Calu3 (cell line): ENCODE data around the gene LCNL1. TPM values are rescaled to one million over a fixed set of nuclear protein-coding genes. Genes with fewer than 3 reads are reported as not detected.

Source experiments
- BruUV-seq: library from RNA; stranded (reverse); fragments of 400-500 nt; replicated peaks from 2 replicates; lab custom pipeline; 2021; lab: Mats Ljungman, UMichigan
- CTCF ChIA-PET: fragments of 300-600 bp; sonication (Branson Sonifier 250); formaldehyde crosslinking; loops from one replicate; lab custom pipeline; 2022; ENCODE audit warnings: antibody characterized with exemption; lab: Charles Lee
- DNase-seq: peaks from one replicate; pipeline ENCODE4 v3.0.0; 2022
- H3K27ac Mint-ChIP-seq: one replicate; pipeline ENCODE4 v1.8.0; 2022; ENCODE audit warnings: mixed read lengths; ENCODE audit not compliant: unreplicated experiment
- H3K27me3 Mint-ChIP-seq: one replicate; pipeline ENCODE4 v1.8.0; 2022; ENCODE audit warnings: mixed read lengths; ENCODE audit not compliant: unreplicated experiment
- H3K36me3 Mint-ChIP-seq: one replicate; pipeline ENCODE4 v1.8.0; 2022; ENCODE audit warnings: mild to moderate bottlenecking, moderate library complexity, mixed read lengths; ENCODE audit not compliant: insufficient read depth, unreplicated experiment
- H3K4me1 Mint-ChIP-seq: one replicate; pipeline ENCODE4 v1.8.0; 2022; ENCODE audit warnings: mild to moderate bottlenecking, low read depth, mixed read lengths; ENCODE audit not compliant: unreplicated experiment
- H3K4me3 Mint-ChIP-seq: one replicate; pipeline ENCODE4 v1.8.0; 2022; ENCODE audit warnings: mild to moderate bottlenecking, low read depth, moderate library complexity, mixed read lengths; ENCODE audit not compliant: unreplicated experiment
- H3K9me3 Mint-ChIP-seq: one replicate; pipeline ENCODE4 v1.8.0; 2022; ENCODE audit warnings: low read depth, mixed read lengths; ENCODE audit not compliant: unreplicated experiment
- CTCF ChIP-seq: fragments of 200-600 bp; IDR thresholded peaks from one replicate; pipeline ENCODE4 v1.8.0; 2022; ENCODE audit warnings: antibody characterized with exemption; ENCODE audit not compliant: unreplicated experiment
- intact Hi-C: fragments of 100-400 bp; cut with micrococcal nuclease; formaldehyde crosslinking; loops from one replicate; pipeline ENCODE4 v1.10.0; 2022; ENCODE audit not compliant: unreplicated experiment
- total RNA-seq: library from RNA; stranded (reverse); gene quantifications from 2 replicates; pipeline ENCODE4 v1.2.3, GENCODE V29; 2022

LCNL1 gene
- total RNA-seq, 1 experiment from 2014 or later, result not detected

GRCh38 chr9:136994888-136995230 lies 12.1 kb downstream of the LCNL1 start:
- no peaks in the 10 kb centered on the region for H3K27me3 Mint-ChIP-seq
- intact Hi-C loops, result no loop called here
- TF ChIP-seq CTCF, result no peak
- no TSS peak for BruUV-seq
- no peak overlapping the region for H3K27ac Mint-ChIP-seq
- CTCF ChIA-PET, result no interaction called here
- H3K9me3 Mint-ChIP-seq, result no peaks in the 10 kb centered on the region
- H3K4me3 Mint-ChIP-seq, result no peak overlapping the region
- no peak for DNase-seq
- H3K36me3 Mint-ChIP-seq, result peaks cover 28% of the 10 kb centered on the region
- peaks cover 11% of the 10 kb centered on the region for H3K4me1 Mint-ChIP-seq

GRCh38 chr9:136995362-136995761 lies 12.6 kb downstream of the LCNL1 start:
- CTCF ChIA-PET, result interaction anchor here (1.0 kb wide), 1 partner anchor 17 kb away, joined by 8 read pairs; no protein-coding TSS in a partner anchor
- no peak for TF ChIP-seq CTCF
- no TSS peak for BruUV-seq
- Mint-ChIP-seq H3K4me3 (no peak overlapping the region), H3K27me3 (no peaks in the 10 kb centered on the region), H3K9me3 (no peaks in the 10 kb centered on the region), H3K4me1 (peaks cover 11% of the 10 kb centered on the region), H3K27ac (no peak overlapping the region), H3K36me3 (peaks cover 28% of the 10 kb centered on the region)
- DNase-seq, result no peak
- intact Hi-C loops, result no loop called here

- intact Hi-C loops, result no loop called here
- H3K4me1 Mint-ChIP-seq, result peaks cover 11% of the 10 kb centered on the region
Measured at GRCh38 chr9:136995772-136996311, 13.0 kb downstream of the LCNL1 start.

GRCh38 chr9:136996361-136997292 lies 13.8 kb downstream of the LCNL1 start, which contains the start of gene CLIC3:
TSS of gene CLIC3 (minus strand) at chr9:136996568. CDS start at chr9:136996543, 25 bp downstream.
- Mint-ChIP-seq H3K27me3 (no peaks in the 10 kb centered on the region), H3K9me3 (no peaks in the 10 kb centered on the region), H3K36me3 (peaks cover 18% of the 10 kb centered on the region), H3K27ac (no peak within 1 kb of the TSS), H3K4me1 (peaks cover 11% of the 10 kb centered on the region), H3K4me3 (peak within 1 kb of the TSS; percentile 54)
- peak; percentile 51 for DNase-seq
- no TSS peak for BruUV-seq
- CTCF ChIA-PET, result interaction anchor here (0.8 to 1.6 kb wide), 3 partner anchors 18 to 48 kb away, joined by 3 to 8 read pairs (median 4); no protein-coding TSS in a partner anchor
- intact Hi-C loops, result no loop called here
- TF ChIP-seq CTCF, result no peak

More at GRCh38 chr9:136995772-136996311, 13.0 kb downstream of the LCNL1 start:
- no peak for DNase-seq
- Mint-ChIP-seq H3K27ac (no peak overlapping the region), H3K36me3 (peaks cover 24% of the 10 kb centered on the region), H3K9me3 (no peaks in the 10 kb centered on the region), H3K27me3 (no peaks in the 10 kb centered on the region), H3K4me3 (no peak overlapping the region)
- BruUV-seq, result no TSS peak
- TF ChIP-seq CTCF, result no peak
- CTCF ChIA-PET, result interaction anchor here (1.0 to 1.6 kb wide), 2 partner anchors 17 to 46 kb away, joined by 4 to 8 read pairs; no protein-coding TSS in a partner anchor
